Measurements from ENCODE around the gene IFI27L2. TPM values are rescaled to one million over a fixed set of nuclear protein-coding genes. Genes with fewer than 3 reads are reported as not detected.

IFI27L2 gene
- total and polyA plus RNA-seq, 2 experiments from 2014 or later: 95.3 to 170 TPM

DNA sequence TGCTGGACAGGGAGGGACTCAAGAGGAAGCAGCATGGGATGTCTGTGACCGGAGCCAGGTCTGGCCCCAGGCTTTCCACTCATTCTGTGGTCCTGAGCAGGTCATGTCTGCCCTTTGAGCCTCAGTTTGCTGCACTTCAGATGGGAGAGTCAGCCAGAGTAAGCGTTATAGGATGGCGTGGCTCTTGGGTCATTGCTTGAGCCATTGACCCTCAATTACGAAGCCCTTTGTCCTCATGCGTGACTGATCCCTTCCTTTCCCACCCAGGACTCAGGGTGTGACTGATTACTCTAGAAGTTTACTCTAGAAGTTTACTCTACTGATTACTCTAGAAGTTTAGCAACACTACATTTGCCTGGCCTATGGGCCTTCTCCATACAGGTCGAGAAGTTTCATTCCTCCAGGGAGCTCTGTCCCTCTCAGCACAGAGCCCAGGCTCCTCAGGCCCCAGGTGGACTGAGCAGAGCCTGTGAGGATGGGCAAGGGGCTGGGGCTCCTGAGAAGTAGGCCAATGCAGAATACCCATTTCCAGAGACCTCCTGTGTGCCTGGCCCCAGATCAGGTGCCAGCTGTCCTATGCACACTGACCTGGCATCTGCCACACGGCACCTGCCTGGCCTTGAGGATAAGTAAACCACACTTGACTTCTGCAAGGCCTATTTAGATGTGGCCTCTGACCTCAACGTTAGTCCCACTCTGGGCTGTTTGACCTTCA, 26.5 kb downstream of the IFI27L2 start:
- TF ChIP-seq EZH2phosphoT487 (IDR thresholded peaks at IDR 0.05; ENCODE audit: insufficient read depth, low read depth) (no peak), EZH2 (IDR thresholded peaks at IDR 0.05; ENCODE audit: insufficient read depth, poor library complexity, severe bottlenecking) (no peak)
- H3K9ac ChIP-seq: no peak overlapping the region
- no peak overlapping the region for H3K27ac ChIP-seq
- in situ Hi-C loops (cut with MboI): no loop called here
- H3K27me3 ChIP-seq (replicated peaks; ENCODE audit: insufficient read depth): no peaks in the 10 kb centered on the region
- no peaks in the 10 kb centered on the region for H3K79me2 ChIP-seq (ENCODE audit: insufficient read depth)
- peaks cover 16% of the 10 kb centered on the region for H3F3A ChIP-seq (ENCODE audit: insufficient read depth)
- peaks cover 20% of the 10 kb centered on the region for H3K4me1 ChIP-seq (ENCODE audit: insufficient read depth)
- 91 to 92% methylated on average over 8 of the region's 8 CpGs for WGBS, 2 experiments (ENCODE audit: low coverage in 1 of 2, low lambda C conversion rate in 2 of 2, missing lambda C conversion rate in 2 of 2)
- H4K20me1 ChIP-seq (ENCODE audit: insufficient read depth): no peaks in the 10 kb centered on the region
- no peaks in the 10 kb centered on the region for H3K9me2 ChIP-seq (ENCODE audit: insufficient read depth)
- DNase-seq: no peak
- H3K36me3 ChIP-seq (ENCODE audit: low read depth): no peaks in the 10 kb centered on the region
- no peak overlapping the region for H2AFZ ChIP-seq
- H3K4me2 ChIP-seq (ENCODE audit: unreplicated experiment): no peak overlapping the region
- H3K9me3 ChIP-seq (ENCODE audit: low read depth): no peaks in the 10 kb centered on the region
- no peak overlapping the region for H3K4me3 ChIP-seq

DNA sequence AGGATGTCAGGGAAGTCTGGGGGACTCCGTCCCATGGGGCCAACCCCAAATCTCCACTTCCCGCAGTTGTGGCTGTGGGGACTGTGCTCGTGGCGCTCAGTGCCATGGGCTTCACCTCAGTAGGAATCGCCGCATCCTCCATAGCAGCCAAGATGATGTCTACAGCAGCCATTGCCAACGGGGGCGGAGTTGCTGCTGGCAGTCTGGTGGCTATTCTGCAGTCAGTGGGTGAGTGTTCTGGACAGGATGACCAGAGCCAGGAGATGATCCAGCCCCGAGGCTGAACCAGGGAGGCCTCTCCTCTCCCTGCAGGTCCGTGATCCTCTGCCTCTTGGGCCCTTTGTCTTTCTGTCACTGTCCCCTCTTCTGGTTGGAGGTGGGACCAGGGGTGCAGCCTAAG, 27.7 kb downstream of the IFI27L2 start:
- H4K20me1 ChIP-seq (ENCODE audit: insufficient read depth): no peaks in the 10 kb centered on the region

DNA sequence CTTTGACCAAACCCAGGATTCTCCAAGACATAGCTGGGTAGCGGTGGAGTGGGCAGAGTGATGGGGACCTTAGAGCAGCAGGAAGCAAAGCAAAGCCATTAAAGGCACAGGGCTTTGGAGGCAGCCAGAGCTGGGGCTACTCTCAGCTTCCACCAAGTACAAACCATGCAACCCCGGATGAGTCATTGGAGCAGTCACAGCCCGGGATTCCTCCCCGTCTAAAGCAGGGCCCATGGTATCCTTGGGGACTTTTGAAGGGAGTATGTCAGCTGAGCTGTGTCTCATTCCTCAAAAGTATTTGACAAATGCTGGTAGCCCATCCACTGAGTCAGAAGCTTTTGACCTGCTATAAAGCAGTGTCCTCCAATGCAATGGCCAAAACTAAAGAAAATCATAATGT, 28.6 kb downstream of the IFI27L2 start:
- no peaks in the 10 kb centered on the region for H3K27me3 ChIP-seq (replicated peaks; ENCODE audit: insufficient read depth)
- H3F3A ChIP-seq (ENCODE audit: insufficient read depth): peaks cover 20% of the 10 kb centered on the region
- in situ Hi-C loops (cut with MboI): no loop called here
- no peaks in the 10 kb centered on the region for H3K9me2 ChIP-seq (ENCODE audit: insufficient read depth)
- DNase-seq: peak; percentile 93
- H2AFZ ChIP-seq: no peak overlapping the region
- TF ChIP-seq EZH2phosphoT487 (IDR thresholded peaks at IDR 0.05; ENCODE audit: insufficient read depth, low read depth): no peak
- TF ChIP-seq EZH2 (IDR thresholded peaks at IDR 0.05; ENCODE audit: insufficient read depth, poor library complexity, severe bottlenecking): no peak
- no peaks in the 10 kb centered on the region for H4K20me1 ChIP-seq (ENCODE audit: insufficient read depth)
- no peaks in the 10 kb centered on the region for H3K36me3 ChIP-seq (ENCODE audit: low read depth)
- H3K79me2 ChIP-seq (ENCODE audit: insufficient read depth): no peaks in the 10 kb centered on the region
- peak overlapping the region; percentile 3; the same call in 1 of the 2 replicates for H3K27ac ChIP-seq
- 16 to 19% methylated on average over 4 of the region's 4 CpGs for WGBS, 2 experiments (ENCODE audit: low coverage in 1 of 2, low lambda C conversion rate in 2 of 2, missing lambda C conversion rate in 2 of 2)
- no peak overlapping the region for H3K4me3 ChIP-seq
- peaks cover 20% of the 10 kb centered on the region for H3K4me1 ChIP-seq (ENCODE audit: insufficient read depth)
- H3K4me2 ChIP-seq (ENCODE audit: unreplicated experiment): peak overlapping the region; percentile 19
- no peaks in the 10 kb centered on the region for H3K9me3 ChIP-seq (ENCODE audit: low read depth)
- H3K9ac ChIP-seq: no peak overlapping the region

More for the DNA sequence above, 27.7 kb downstream of the IFI27L2 start:
- Histone ChIP-seq H3K4me2 (ENCODE audit: unreplicated experiment) (no peak overlapping the region), H3K36me3 (ENCODE audit: low read depth) (no peaks in the 10 kb centered on the region), H3K27me3 (replicated peaks; ENCODE audit: insufficient read depth) (no peaks in the 10 kb centered on the region), H3K4me1 (ENCODE audit: insufficient read depth) (peaks cover 20% of the 10 kb centered on the region), H3K27ac (no peak overlapping the region), H3K9me2 (ENCODE audit: insufficient read depth) (no peaks in the 10 kb centered on the region), H3K79me2 (ENCODE audit: insufficient read depth) (no peaks in the 10 kb centered on the region), H3F3A (ENCODE audit: insufficient read depth) (peaks cover 20% of the 10 kb centered on the region), H2AFZ (no peak overlapping the region), H3K9me3 (ENCODE audit: low read depth) (no peaks in the 10 kb centered on the region), H3K4me3 (no peak overlapping the region), H3K9ac (no peak overlapping the region)
- 90 to 95% methylated on average over 10 of the region's 10 CpGs for WGBS, 2 experiments (ENCODE audit: low coverage in 1 of 2, low lambda C conversion rate in 2 of 2, missing lambda C conversion rate in 2 of 2)
- TF ChIP-seq EZH2phosphoT487 (IDR thresholded peaks at IDR 0.05; ENCODE audit: insufficient read depth, low read depth): no peak
- no peak for TF ChIP-seq EZH2 (IDR thresholded peaks at IDR 0.05; ENCODE audit: insufficient read depth, poor library complexity, severe bottlenecking)
- in situ Hi-C loops (cut with MboI): no loop called here
- peak; percentile 20 for DNase-seq

DNA sequence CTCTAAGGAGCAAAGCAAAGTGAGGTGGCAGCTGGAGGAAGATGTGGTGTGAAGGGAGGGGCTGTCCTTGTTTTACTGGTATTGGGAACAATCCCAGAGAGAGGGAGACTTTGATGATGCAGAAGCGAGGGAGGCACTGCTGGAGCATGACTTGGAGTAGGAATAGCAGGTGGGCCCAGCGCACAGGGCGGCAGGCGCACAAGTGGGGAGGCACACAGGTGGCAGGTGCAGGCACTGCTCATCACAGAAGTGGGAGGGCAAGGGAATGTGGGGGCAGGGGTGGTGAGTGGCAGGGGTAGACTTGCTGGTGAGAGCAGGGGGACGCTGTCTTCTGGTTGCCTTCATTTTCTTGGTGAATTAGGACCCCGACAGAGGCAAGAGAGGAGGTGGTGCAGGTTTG, 30.4 kb downstream of the IFI27L2 start:
- in situ Hi-C loops (cut with MboI): no loop called here
- Histone ChIP-seq H3K4me3 (no peak overlapping the region), H3K27me3 (replicated peaks; ENCODE audit: insufficient read depth) (no peaks in the 10 kb centered on the region), H3K4me1 (ENCODE audit: insufficient read depth) (peaks cover 20% of the 10 kb centered on the region), H3K4me2 (ENCODE audit: unreplicated experiment) (peak overlapping the region; percentile 30), H3F3A (ENCODE audit: insufficient read depth) (peaks cover 20% of the 10 kb centered on the region), H3K9me3 (ENCODE audit: low read depth) (no peaks in the 10 kb centered on the region), H2AFZ (no peak overlapping the region), H3K9ac (no peak overlapping the region), H3K36me3 (ENCODE audit: low read depth) (no peaks in the 10 kb centered on the region), H4K20me1 (ENCODE audit: insufficient read depth) (no peaks in the 10 kb centered on the region), H3K27ac (no peak overlapping the region), H3K9me2 (ENCODE audit: insufficient read depth) (no peaks in the 10 kb centered on the region), H3K79me2 (ENCODE audit: insufficient read depth) (no peaks in the 10 kb centered on the region)
- TF ChIP-seq EZH2phosphoT487 (IDR thresholded peaks at IDR 0.05; ENCODE audit: insufficient read depth, low read depth) (no peak), EZH2 (IDR thresholded peaks at IDR 0.05; ENCODE audit: insufficient read depth, poor library complexity, severe bottlenecking) (no peak)
- 94% methylated on average over 6 of the region's 6 CpGs for WGBS, 2 experiments (ENCODE audit: low coverage in 1 of 2, low lambda C conversion rate in 2 of 2, missing lambda C conversion rate in 2 of 2)
- no peak for DNase-seq
